K562 (cell line): Measurements from ENCODE around the gene TSHB. TPM values are rescaled to one million over a fixed set of nuclear protein-coding genes. Genes with fewer than 3 reads are reported as not detected.

ENCODE experiments used
- ATAC-seq: fragments of 200-7000 bp; cut with Tn5 transposase; 3 replicates; pipeline ENCODE4 v1.9.1; 2020; ENCODE audit warnings: moderate library complexity
- Bru-seq: library from RNA; stranded (reverse); fragments of 400-500 nt; gene quantifications from one replicate; lab custom pipeline; 2021; lab: Mats Ljungman, UMichigan
- BruChase-seq, 2 experiments: library from RNA; stranded (reverse); fragments of 400-500 nt; gene quantifications; one replicate each; lab custom pipeline; 2021; lab: Mats Ljungman, UMichigan
- BruUV-seq: library from RNA; stranded (reverse); fragments of 400-500 nt; replicated peaks from 2 replicates; lab custom pipeline; 2021; lab: Mats Ljungman, UMichigan
- CTCF ChIA-PET: fragments of 300-600 bp; formaldehyde crosslinking; extraction: SDS; loops from one replicate; lab custom pipeline; 2021; ENCODE audit warnings: low intra/inter-chr PET ratio; lab: Yijun Ruan, JAX
- POLR2A ChIA-PET: fragments of 300-600, 350-650 bp; sonication (Branson Sonifier 250); formaldehyde crosslinking; extraction: SDS; loops from one replicate; lab custom pipeline; 2021; ENCODE audit warnings: antibody characterized with exemption, inconsistent platforms; lab: Yijun Ruan, JAX
- DNase-seq, 4 experiments: peaks; one replicate each; pipeline versions ENCODE4 v3.0.0 to v3.0.0-alpha.2; 2011 to 2018; ENCODE audit warnings: low spot score in 3 of 4, mixed read lengths in 3 of 4; ENCODE audit errors: extremely low read depth in 1 of 4
- FAIRE-seq: peaks from 2 replicates; lab custom pipeline; 2011; peaks lifted over from hg19 to GRCh38; lab: Jason Lieb, UNC
- H2AFZ ChIP-seq: 2 replicates; pipeline ENCODE4 v1.6.0; 2011; ENCODE audit warnings: low read depth, low read length, control low read depth, inconsistent platforms
- H3K27ac ChIP-seq: fragments of 200-600 bp; 3 replicates; pipeline ENCODE4 v1.8.0; 2011; ENCODE audit warnings: low read depth, mild to moderate bottlenecking, control low read depth, inconsistent platforms, low read length, moderate library complexity, mixed read lengths; ENCODE audit errors: extremely low read depth
- H3K27me3 ChIP-seq, 2 experiments: fragments of 300-600 bp in 1 of 2; 2 replicates in 1 of 2; 3 replicates in 1 of 2; pipeline versions ENCODE4 v1.6.0 to v1.8.0; 2011; ENCODE audit warnings: inconsistent platforms in 2 of 2, low read length in 2 of 2, mild to moderate bottlenecking in 1 of 2, mixed read lengths in 1 of 2, moderate library complexity in 1 of 2; ENCODE audit not compliant: control insufficient read depth in 2 of 2, insufficient read depth in 2 of 2
- H3K36me3 ChIP-seq: fragments of 300-600 bp; 3 replicates; pipeline ENCODE4 v1.8.0; 2011; ENCODE audit warnings: mild to moderate bottlenecking, low read length, inconsistent platforms; ENCODE audit not compliant: control insufficient read depth, insufficient read depth
- H3K4me1 ChIP-seq, 2 experiments: fragments of 200-600 bp in 1 of 2; replicated peaks in 1 of 2; 2 replicates in 1 of 2; 3 replicates in 1 of 2; pipeline versions ENCODE4 v1.5.1 to v1.8.0; 2011; ENCODE audit warnings: inconsistent platforms in 2 of 2, low read length in 2 of 2, mild to moderate bottlenecking in 1 of 2, mixed read lengths in 1 of 2, moderate library complexity in 1 of 2; ENCODE audit not compliant: control insufficient read depth in 2 of 2, insufficient read depth in 2 of 2
- H3K4me2 ChIP-seq: 2 replicates; pipeline ENCODE4 v1.6.1; 2011; ENCODE audit warnings: low read length, control low read depth, inconsistent platforms, mixed read lengths; ENCODE audit not compliant: insufficient read depth
- H3K4me3 ChIP-seq: fragments of 200-600 bp; sonication (generic), shearing (Covaris generic); 2 replicates; pipeline ENCODE4 v1.5.1; 2016; ENCODE audit warnings: control low read depth, inconsistent platforms
- H3K79me2 ChIP-seq: fragments of 200-600 bp; 3 replicates; pipeline ENCODE4 v1.8.0; 2011; ENCODE audit warnings: low read length, inconsistent platforms; ENCODE audit not compliant: control insufficient read depth, insufficient read depth
- H3K9ac ChIP-seq, 2 experiments: 2 replicates each; pipeline versions ENCODE4 v1.6.0 to v1.6.1; 2011; ENCODE audit warnings: low read depth in 2 of 2, low read length in 2 of 2, control low read depth in 1 of 2, inconsistent platforms in 1 of 2, mild to moderate bottlenecking in 1 of 2, mixed read lengths in 1 of 2; ENCODE audit not compliant: insufficient read depth in 1 of 2
- H3K9me1 ChIP-seq: one replicate; pipeline ENCODE4 v1.6.0; 2011; ENCODE audit warnings: inconsistent platforms, mild to moderate bottlenecking, low read length, moderate library complexity; ENCODE audit not compliant: control insufficient read depth, insufficient read depth
- H3K9me3 ChIP-seq: replicated peaks from 2 replicates; pipeline ENCODE4 v1.5.1; 2011; ENCODE audit warnings: low read depth, low read length, inconsistent platforms; ENCODE audit not compliant: control insufficient read depth, insufficient read depth
- H4K20me1 ChIP-seq: replicated peaks from 2 replicates; pipeline ENCODE4 v1.6.1; 2011; ENCODE audit warnings: low read length, inconsistent platforms, mixed read lengths; ENCODE audit not compliant: control insufficient read depth, insufficient read depth
- ETV5 ChIP-seq: sonication (generic); formaldehyde crosslinking; IDR thresholded peaks from 2 replicates; pipeline ENCODE4 v1.4.0; 2020; ENCODE audit warnings: low read depth, mild to moderate bottlenecking, missing genetic modification reagents
- HMG20B ChIP-seq: fragments of 250-450 bp; sonication (Bioruptor Pico); IDR thresholded peaks from 2 replicates; pipeline ENCODE4 v1.5.0; 2021; ENCODE audit warnings: mild to moderate bottlenecking
- ILF3 ChIP-seq: fragments of 450-650 bp; IDR thresholded peaks from 2 replicates; pipeline ENCODE4 v1.6.1; 2018; ENCODE audit warnings: antibody characterized with exemption, mild to moderate bottlenecking, moderate library complexity, borderline replicate concordance
- STAG1 ChIP-seq: sonication (generic); formaldehyde crosslinking; IDR thresholded peaks from 2 replicates; pipeline ENCODE4 v1.5.0; 2020; ENCODE audit warnings: missing genetic modification reagents, borderline replicate concordance
- in situ Hi-C: fragments of 300-500 bp; cut with MboI; formaldehyde crosslinking; loops from 4 replicates; pipeline ENCODE4 v1.15.0; 2018; ENCODE audit warnings: inconsistent platforms, mixed read lengths
- intact Hi-C: fragments of 100-400 bp; cut with micrococcal nuclease; formaldehyde crosslinking; loops from 2 replicates; pipeline ENCODE4 v1.14.2; 2022
- long read RNA-seq, 3 experiments: library from polyadenylated mRNA in 2 of 3; library from RNA in 1 of 3; unstranded in 2 of 3; stranded (forward) in 1 of 3; transcript quantifications; one replicate each; pipeline ENCODE4 v2.0.0, GENCODE V29; 2019 to 2022
- polyA minus RNA-seq, 3 experiments: library from RNA; depleted of rRNA, polyadenylated mRNA; stranded (reverse); fragments of >200 nt; gene quantifications; 2 replicates each; pipeline ENCODE4 v1.2.3, GENCODE V29; 2011
- polyA plus RNA-seq, 8 experiments: library from polyadenylated mRNA; depleted of rRNA in 4 of 8; stranded (reverse) in 5 of 8; unstranded in 3 of 8; fragments of >200 nt; fragmentation: Nextera tagmentation in 2 of 8; fragmentation: Illumina TruSeq in 1 of 8; extraction: Ambion mirVana in 2 of 8; extraction: Trizol in 1 of 8; gene quantifications; 2 replicates each; pipeline versions ENCODE4 v1.2.1 to v1.2.3, GENCODE V29; 2011 to 2014; ENCODE audit warnings: inconsistent platforms in 1 of 8, missing spikeins in 1 of 8
- total RNA-seq, 7 experiments: library from RNA; depleted of rRNA in 6 of 7; stranded (reverse); fragments of >200 nt in 6 of 7; fragmentation: Illumina TruSeq in 2 of 7; extraction: Trizol in 2 of 7; gene quantifications; 2 replicates each; pipeline versions ENCODE4 v1.2.1 to v1.2.3, GENCODE V29; 2011 to 2021; ENCODE audit warnings: low replicate concordance in 1 of 7
- TF ChIP-seq, protein P1 (sequence below), 2 experiments: fragments of 200-800 bp in 1 of 2; sonication (Bioruptor generic) in 1 of 2; sonication (generic) in 1 of 2; formaldehyde crosslinking in 1 of 2; IDR thresholded peaks in 1 of 2; conservative IDR thresholded peaks in 1 of 2; 2 replicates each; pipeline versions ENCODE4 v1.5.0 to v1.6.1; 2016 to 2020; ENCODE audit warnings: missing compliant biosample characterization in 1 of 2, missing genetic modification characterization in 1 of 2, missing genetic modification reagents in 1 of 2
- TF ChIP-seq, protein P2 (sequence below), 2 experiments: fragments of 450-650 bp; IDR thresholded peaks; 2 replicates each; pipeline ENCODE4 v1.6.1; 2016; ENCODE audit warnings: mild to moderate bottlenecking in 2 of 2, borderline replicate concordance in 1 of 2, low read depth in 1 of 2, moderate library complexity in 1 of 2
- TF ChIP-seq, protein P3 (sequence below): fragments of 250-450 bp; sonication (Bioruptor Pico); IDR thresholded peaks from 2 replicates; pipeline ENCODE4 v1.8.0; 2022; ENCODE audit warnings: moderate library complexity, mild to moderate bottlenecking, inconsistent platforms

The TSHB gene
- total RNA-seq (2011; cell fraction: chromatin; rRNA removed; ENCODE audit: low replicate concordance) = not detected in 2 replicates
- not detected in 2 replicates for total RNA-seq (2011; cell fraction: nucleolus; rRNA removed)
- not detected in 2 replicates for total RNA-seq (2011; cell fraction: nucleoplasm; rRNA removed)
- total RNA-seq (2014; rRNA removed) = not detected in 2 replicates
- not detected in 2 replicates for total RNA-seq (2014; rRNA removed; fragmentation: Illumina TruSeq; extraction: Trizol)
- not detected in 2 replicates for total RNA-seq (2015; rRNA removed; fragmentation: Illumina TruSeq; extraction: Trizol)
- total RNA-seq (2021) = not detected in 2 replicates
- not detected in 2 replicates for polyA plus RNA-seq (2011; rRNA removed)
- polyA plus RNA-seq (2011; cell fraction: cytosol; rRNA removed) = not detected in 2 replicates
- not detected in 2 replicates for polyA plus RNA-seq (2011; cell fraction: nucleus; rRNA removed)
- not detected in 2 replicates for polyA plus RNA-seq (2012)
- not detected in 2 replicates for polyA plus RNA-seq (2014; fragmentation: Illumina TruSeq; extraction: Trizol)
- polyA plus RNA-seq (2014; fragmentation: Nextera tagmentation; extraction: Ambion mirVana) = not detected
- polyA plus RNA-seq (2014; rRNA removed) = not detected in 2 replicates
- not detected in 2 replicates for polyA minus RNA-seq (2011; rRNA and poly(A)+ RNA removed)
- polyA minus RNA-seq (2011; cell fraction: cytosol; rRNA and poly(A)+ RNA removed) = not detected in 2 replicates
- not detected in 2 replicates for polyA minus RNA-seq (2011; cell fraction: nucleus; rRNA and poly(A)+ RNA removed)
- Bru-seq, nascent RNA = not detected
- BruChase-seq, experiment 1, labeled RNA remaining after a 2-hour chase = percentile 14 among the genes with signal in this experiment
- BruChase-seq, experiment 2, labeled RNA remaining after a 6-hour chase = not detected
- long read RNA-seq, experiment 1 = 0 reads
- long read RNA-seq, experiment 2 = 0 reads
- long read RNA-seq, experiment 3 = 0 reads

DNA sequence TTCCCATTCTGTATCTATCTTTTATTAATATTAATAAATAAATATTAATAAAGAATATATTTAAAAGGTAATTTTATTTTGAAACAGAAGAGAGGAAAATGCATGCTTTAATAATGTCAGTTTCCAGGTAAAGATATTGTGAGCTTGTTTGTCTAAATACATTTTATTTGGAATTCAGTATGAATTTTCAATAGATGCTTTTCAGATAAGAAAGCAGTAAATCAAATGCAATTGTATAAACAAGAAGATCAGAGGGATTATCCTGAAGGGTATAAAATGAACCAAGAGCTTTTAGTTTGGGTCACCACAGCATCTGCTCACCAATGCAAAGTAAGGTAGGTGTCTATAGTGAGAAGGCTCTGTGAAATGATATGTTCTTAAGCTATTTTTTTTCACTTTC is at the start of gene TSHB:
TSHB (plus strand) TSS at position 301 of the 400 bp plus-strand sequence. CDS start 3,537 bp downstream, outside the sequence.
- Histone ChIP-seq H3K36me3 (no peaks in the 10 kb centered on the region), H3K27me3 (no peaks in the 10 kb centered on the region), H3K27ac (no peak within 1 kb of the TSS), H3K9me1 (no peaks in the 10 kb centered on the region), H3K4me3 (no peak within 1 kb of the TSS), H3K79me2 (no peaks in the 10 kb centered on the region), H3K4me2 (no peak within 1 kb of the TSS), H3K9me3 (no peaks in the 10 kb centered on the region), H3K4me1 (no peaks in the 10 kb centered on the region), H3K9ac (no peak within 1 kb of the TSS), H2AFZ (no peak within 1 kb of the TSS), H4K20me1 (no peaks in the 10 kb centered on the region)
- DNase-seq (no peak), ATAC-seq (no peak), FAIRE-seq (no peak)
- CTCF ChIA-PET = no interaction called here
- POLR2A ChIA-PET = no interaction called here
- intact Hi-C loops = no loop called here
- in situ Hi-C loops = no loop called here
- no TSS peak for BruUV-seq
- TF ChIP-seq, protein P1, sequence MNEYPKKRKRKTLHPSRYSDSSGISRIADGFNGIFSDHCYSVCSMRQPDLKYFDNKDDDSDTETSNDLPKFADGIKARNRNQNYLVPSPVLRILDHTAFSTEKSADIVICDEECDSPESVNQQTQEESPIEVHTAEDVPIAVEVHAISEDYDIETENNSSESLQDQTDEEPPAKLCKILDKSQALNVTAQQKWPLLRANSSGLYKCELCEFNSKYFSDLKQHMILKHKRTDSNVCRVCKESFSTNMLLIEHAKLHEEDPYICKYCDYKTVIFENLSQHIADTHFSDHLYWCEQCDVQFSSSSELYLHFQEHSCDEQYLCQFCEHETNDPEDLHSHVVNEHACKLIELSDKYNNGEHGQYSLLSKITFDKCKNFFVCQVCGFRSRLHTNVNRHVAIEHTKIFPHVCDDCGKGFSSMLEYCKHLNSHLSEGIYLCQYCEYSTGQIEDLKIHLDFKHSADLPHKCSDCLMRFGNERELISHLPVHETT (CRISPR knock-in tag; conservative IDR thresholded peaks at IDR 0.05 in 1 of 2, IDR thresholded peaks at IDR 0.05 in 1 of 2) = no peak
- TF ChIP-seq ETV5 (CRISPR knock-in tag) (no peak), HMG20B (CRISPR knock-in tag) (no peak), ILF3 (no peak), STAG1 (CRISPR knock-in tag) (no peak)
- TF ChIP-seq, protein P2, sequence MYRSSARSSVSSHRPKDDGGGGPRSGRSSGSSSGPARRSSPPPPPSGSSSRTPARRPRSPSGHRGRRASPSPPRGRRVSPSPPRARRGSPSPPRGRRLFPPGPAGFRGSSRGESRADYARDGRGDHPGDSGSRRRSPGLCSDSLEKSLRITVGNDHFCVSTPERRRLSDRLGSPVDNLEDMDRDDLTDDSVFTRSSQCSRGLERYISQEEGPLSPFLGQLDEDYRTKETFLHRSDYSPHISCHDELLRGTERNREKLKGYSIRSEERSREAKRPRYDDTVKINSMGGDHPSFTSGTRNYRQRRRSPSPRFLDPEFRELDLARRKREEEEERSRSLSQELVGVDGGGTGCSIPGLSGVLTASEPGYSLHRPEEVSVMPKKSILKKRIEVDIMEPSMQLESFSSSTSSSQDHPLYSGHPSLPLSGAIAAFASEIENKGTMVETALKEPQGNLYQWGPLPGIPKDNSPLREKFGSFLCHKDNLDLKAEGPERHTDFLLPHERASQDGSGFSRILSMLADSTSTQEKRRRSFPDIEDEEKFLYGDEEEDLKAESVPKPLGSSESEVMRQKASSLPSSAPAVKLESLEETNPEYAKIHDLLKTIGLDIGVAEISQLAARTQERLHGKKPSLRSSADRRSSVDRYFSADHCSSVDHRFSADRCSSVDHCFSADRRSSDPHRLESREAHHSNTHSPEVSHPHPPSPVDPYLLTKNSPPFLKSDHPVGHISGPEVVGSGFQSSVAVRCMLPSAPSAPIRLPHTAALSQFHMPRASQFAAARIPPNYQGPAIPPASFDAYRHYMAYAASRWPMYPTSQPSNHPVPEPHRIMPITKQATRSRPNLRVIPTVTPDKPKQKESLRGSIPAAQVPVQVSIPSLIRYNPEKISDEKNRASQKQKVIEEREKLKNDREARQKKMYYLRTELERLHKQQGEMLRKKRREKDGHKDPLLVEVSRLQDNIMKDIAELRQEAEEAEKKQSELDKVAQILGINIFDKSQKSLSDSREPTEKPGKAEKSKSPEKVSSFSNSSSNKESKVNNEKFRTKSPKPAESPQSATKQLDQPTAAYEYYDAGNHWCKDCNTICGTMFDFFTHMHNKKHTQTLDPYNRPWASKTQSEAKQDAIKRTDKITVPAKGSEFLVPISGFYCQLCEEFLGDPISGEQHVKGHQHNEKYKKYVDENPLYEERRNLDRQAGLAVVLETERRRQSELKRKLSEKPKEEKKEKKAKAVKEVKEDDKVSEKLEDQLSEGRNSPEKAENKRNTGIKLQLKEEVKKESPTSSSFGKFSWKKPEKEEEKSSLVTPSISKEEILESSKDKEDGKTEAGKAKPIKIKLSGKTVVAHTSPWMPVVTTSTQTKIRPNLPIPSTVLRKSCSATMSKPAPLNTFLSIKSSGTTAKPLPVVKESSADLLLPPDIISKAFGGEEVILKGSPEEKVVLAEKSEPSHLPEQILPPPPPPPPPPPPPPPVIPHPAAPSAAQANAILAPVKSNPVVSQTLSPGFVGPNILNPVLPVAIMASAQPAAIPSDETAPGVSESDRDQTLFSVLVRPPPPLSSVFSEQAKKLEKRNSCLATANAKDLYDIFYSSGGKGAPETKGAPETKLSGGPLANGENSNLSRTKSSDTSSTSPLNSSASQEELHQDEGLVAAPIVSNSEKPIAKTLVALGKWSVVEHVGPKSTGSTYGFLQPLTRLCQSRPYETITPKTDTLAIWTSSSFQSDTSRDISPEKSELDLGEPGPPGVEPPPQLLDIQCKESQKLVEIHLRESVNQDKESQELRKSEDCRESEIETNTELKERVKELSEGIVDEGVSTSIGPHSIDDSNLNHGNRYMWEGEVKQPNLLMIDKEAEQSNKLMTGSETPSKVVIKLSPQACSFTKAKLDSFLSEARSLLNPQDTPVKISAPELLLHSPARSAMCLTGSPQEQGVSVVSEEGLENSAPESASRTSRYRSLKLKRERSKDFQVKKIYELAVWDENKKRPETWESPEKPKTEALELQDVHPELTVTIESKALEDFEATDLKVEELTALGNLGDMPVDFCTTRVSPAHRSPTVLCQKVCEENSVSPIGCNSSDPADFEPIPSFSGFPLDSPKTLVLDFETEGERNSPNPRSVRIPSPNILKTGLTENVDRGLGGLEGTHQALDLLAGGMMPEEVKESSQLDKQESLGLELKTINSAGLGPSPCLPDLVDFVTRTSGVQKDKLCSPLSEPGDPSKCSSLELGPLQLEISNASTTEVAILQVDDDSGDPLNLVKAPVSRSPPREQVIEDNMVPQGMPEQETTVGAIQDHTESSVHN (IDR thresholded peaks at IDR 0.05; ENCODE audit: borderline replicate concordance in 1 of 2, low read depth in 1 of 2) = no peak
- TF ChIP-seq, protein P3, sequence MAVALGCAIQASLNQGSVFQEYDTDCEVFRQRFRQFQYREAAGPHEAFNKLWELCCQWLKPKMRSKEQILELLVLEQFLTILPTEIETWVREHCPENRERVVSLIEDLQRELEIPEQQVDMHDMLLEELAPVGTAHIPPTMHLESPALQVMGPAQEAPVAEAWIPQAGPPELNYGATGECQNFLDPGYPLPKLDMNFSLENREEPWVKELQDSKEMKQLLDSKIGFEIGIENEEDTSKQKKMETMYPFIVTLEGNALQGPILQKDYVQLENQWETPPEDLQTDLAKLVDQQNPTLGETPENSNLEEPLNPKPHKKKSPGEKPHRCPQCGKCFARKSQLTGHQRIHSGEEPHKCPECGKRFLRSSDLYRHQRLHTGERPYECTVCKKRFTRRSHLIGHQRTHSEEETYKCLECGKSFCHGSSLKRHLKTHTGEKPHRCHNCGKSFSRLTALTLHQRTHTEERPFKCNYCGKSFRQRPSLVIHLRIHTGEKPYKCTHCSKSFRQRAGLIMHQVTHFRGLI (CRISPR knock-in tag) = no peak
